ENCODE data around the gene CDKN2B. TPM values are rescaled to one million over a fixed set of nuclear protein-coding genes. Genes with fewer than 3 reads are reported as not detected.

Gene CDKN2B
- total and polyA plus RNA-seq, 10 donors = 1.5 to 25.7 (median 9.1) TPM

DNA sequence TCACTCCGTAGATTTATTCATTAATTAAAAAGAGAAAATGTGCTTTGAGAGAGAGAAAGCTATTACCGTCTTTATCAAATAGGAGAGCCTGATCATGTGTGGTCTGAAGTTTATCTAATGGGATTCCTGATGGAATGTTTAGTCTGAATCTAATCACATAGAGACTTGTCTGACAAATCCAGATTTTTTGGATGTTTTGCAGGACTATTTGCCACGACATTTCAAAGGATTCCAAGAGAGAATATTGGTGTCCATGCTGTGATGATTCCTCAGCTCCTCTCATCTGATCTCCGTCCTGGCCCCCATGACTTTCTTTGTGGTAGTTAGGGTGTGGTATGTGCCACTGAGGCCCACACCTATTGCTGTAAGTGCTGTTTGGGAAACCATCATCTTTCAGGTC is 20.1 kb upstream of the CDKN2B start:
- DNase-seq = no peak
- 73 to 89% (median 79%) methylated on average over 4 of the region's 4 CpGs for WGBS, 5 donors
- Histone ChIP-seq H3K27ac (peak overlapping the region in 4 of 8 donors; percentile 12 to 60 (median 34)), H3K4me3 (no peak overlapping the region), H3K9me3 (no peaks in the 10 kb centered on the region), H3K4me1 (peaks cover 0 to 13% (median 4%) of the 10 kb centered on the region in 6 donors), H3K36me3 (no peaks in the 10 kb centered on the region), H3K27me3 (replicated peaks in 1 of 7) (no peaks in the 10 kb centered on the region)
- TF ChIP-seq POLR2A (IDR thresholded peaks at IDR 0.05) (no peak), POLR2AphosphoS5 (IDR thresholded peaks at IDR 0.05) (no peak)
- TF ChIP-seq, protein P1, sequence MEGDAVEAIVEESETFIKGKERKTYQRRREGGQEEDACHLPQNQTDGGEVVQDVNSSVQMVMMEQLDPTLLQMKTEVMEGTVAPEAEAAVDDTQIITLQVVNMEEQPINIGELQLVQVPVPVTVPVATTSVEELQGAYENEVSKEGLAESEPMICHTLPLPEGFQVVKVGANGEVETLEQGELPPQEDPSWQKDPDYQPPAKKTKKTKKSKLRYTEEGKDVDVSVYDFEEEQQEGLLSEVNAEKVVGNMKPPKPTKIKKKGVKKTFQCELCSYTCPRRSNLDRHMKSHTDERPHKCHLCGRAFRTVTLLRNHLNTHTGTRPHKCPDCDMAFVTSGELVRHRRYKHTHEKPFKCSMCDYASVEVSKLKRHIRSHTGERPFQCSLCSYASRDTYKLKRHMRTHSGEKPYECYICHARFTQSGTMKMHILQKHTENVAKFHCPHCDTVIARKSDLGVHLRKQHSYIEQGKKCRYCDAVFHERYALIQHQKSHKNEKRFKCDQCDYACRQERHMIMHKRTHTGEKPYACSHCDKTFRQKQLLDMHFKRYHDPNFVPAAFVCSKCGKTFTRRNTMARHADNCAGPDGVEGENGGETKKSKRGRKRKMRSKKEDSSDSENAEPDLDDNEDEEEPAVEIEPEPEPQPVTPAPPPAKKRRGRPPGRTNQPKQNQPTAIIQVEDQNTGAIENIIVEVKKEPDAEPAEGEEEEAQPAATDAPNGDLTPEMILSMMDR (IDR thresholded peaks at IDR 0.05 in 8 of 11, conservative IDR thresholded peaks at IDR 0.05 in 3 of 11) = no peak
- intact Hi-C loops (cut with DNase I; ENCODE audit: low total_unique reads) = no loop called here

DNA sequence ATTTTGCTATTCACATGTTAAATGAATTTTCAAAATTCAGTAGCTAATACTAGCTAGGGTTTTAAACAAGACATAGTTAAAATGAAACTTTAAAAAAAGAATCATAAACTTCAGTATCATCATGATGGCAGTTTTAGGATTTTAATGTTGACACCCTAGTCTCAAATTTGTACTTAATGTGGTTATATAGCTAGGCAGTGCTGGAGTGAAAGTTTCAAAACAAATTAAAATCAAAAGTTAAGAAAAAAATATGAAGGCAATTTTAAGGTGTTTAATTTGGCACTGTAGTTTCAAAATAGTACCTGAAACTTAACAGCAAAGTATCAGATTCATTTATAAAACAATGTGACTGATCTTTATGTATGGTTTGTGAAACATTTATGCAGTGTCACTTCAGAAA is 19.3 kb upstream of the CDKN2B start:
- Histone ChIP-seq H3K9me3 (no peaks in the 10 kb centered on the region), H3K27me3 (replicated peaks in 1 of 7) (no peaks in the 10 kb centered on the region), H3K36me3 (no peaks in the 10 kb centered on the region), H3K27ac (no peak overlapping the region), H3K4me1 (peaks cover 0 to 13% (median 4%) of the 10 kb centered on the region in 6 donors), H3K4me3 (no peak overlapping the region)
- intact Hi-C loops (cut with DNase I; ENCODE audit: low total_unique reads) = no loop called here
- no peak for DNase-seq
- TF ChIP-seq, protein P1 (IDR thresholded peaks at IDR 0.05 in 8 of 11, conservative IDR thresholded peaks at IDR 0.05 in 3 of 11) = no peak
- TF ChIP-seq POLR2AphosphoS5 (IDR thresholded peaks at IDR 0.05) (no peak), POLR2A (IDR thresholded peaks at IDR 0.05) (no peak)

DNA sequence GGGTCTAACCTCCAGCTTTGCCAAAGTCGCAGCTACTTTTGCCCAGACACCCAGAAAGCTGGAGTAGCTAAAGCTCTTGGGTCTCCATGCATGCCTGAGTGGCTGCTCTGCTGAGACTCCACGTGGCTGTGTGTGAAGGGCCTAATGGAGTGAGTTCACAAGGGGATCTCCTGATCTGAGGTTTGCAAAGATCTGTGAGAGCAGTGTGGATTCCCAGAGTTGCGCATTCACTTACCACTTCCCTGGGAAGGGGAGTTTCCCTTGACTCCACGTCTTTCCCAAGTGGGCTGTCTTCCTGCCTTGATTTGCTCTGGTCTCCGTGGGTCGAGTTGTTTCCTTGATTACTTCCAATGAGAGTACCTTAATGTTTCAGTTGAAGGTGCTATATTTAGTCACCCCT is 17.6 kb upstream of the CDKN2B start:
- Histone ChIP-seq H3K4me1 (peaks cover 0 to 13% (median 4%) of the 10 kb centered on the region in 6 donors), H3K27ac (no peak overlapping the region), H3K4me3 (no peak overlapping the region), H3K36me3 (no peaks in the 10 kb centered on the region), H3K27me3 (replicated peaks in 1 of 7) (no peaks in the 10 kb centered on the region), H3K9me3 (no peaks in the 10 kb centered on the region)
- TF ChIP-seq POLR2AphosphoS5 (IDR thresholded peaks at IDR 0.05) = no peak
- no peak for TF ChIP-seq POLR2A (IDR thresholded peaks at IDR 0.05)
- TF ChIP-seq, protein P1 (IDR thresholded peaks at IDR 0.05 in 8 of 11, conservative IDR thresholded peaks at IDR 0.05 in 3 of 11) = no peak
- DNase-seq = no peak
- intact Hi-C loops (cut with DNase I; ENCODE audit: low total_unique reads) = no loop called here
- 36 to 53% (median 46%) methylated on average over 5 to 6 of the region's 6 CpGs for whole genome bisulfite sequencing, 5 donors

DNA sequence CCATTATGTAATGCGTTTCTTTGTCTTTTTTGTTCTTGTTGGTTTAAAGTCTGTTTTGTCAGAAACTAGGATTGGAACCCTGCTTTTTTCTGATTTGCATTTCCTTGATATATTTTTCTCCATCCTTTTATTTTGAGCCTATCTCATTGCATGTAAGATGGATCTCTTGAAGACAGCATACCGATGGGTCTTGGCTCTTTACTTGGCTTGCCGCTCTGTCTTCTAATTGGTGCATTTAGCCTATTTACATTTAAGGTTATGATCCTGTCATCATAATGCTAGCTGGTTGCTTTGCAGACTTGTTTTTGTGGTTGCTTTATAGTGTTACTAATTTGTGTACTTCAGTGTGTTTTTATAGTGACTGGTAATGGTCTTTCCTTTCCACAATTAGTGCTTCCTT is 13.3 kb upstream of the CDKN2B start:
- TF ChIP-seq POLR2AphosphoS5 (IDR thresholded peaks at IDR 0.05) (no peak), POLR2A (IDR thresholded peaks at IDR 0.05) (no peak)
- TF ChIP-seq, protein P1 (IDR thresholded peaks at IDR 0.05 in 8 of 11, conservative IDR thresholded peaks at IDR 0.05 in 3 of 11) = no peak
- Histone ChIP-seq H3K27me3 (replicated peaks in 1 of 7) (no peaks in the 10 kb centered on the region), H3K4me3 (no peak overlapping the region), H3K36me3 (no peaks in the 10 kb centered on the region), H3K27ac (no peak overlapping the region), H3K9me3 (peaks cover 0 to 12% (median 8%) of the 10 kb centered on the region in 8 donors), H3K4me1 (no peaks in the 10 kb centered on the region)
- intact Hi-C loops (cut with DNase I; ENCODE audit: low total_unique reads) = no loop called here
- no peak for DNase-seq
- WGBS, 5 donors = 94 to 99% (median 97%) methylated on average over 3 of the region's 3 CpGs
